Peyer's patch (tissue), 4 donors: ENCODE measurements around the gene RPS4Y1. TPM values are rescaled to one million over a fixed set of nuclear protein-coding genes. Genes with fewer than 3 reads are reported as not detected.
"Not testable (repeated sequence)": the region's sequence is repeated elsewhere in the genome, so short reads cannot be mapped to it uniquely, and the experiment has no call there.

Experiments
- DNase-seq, 3 donors: peaks; one replicate each; pipeline ENCODE4 v3.0.0-alpha.2; 2017 to 2019
- H3K27ac ChIP-seq, 4 donors: fragments of 200-600 bp; sonication (generic); one replicate each; pipeline ENCODE4 v1.5.1; 2016 to 2019
- H3K27me3 ChIP-seq, 2 donors: fragments of 200-600 bp; sonication (generic); one replicate each; pipeline ENCODE4 v1.5.1; 2019
- H3K36me3 ChIP-seq, 3 donors: fragments of 200-600 bp; sonication (generic); one replicate each; pipeline ENCODE4 v1.5.1; 2016 to 2019
- H3K4me1 ChIP-seq, 4 donors: fragments of 200-600 bp; sonication (generic); one replicate each; pipeline ENCODE4 v1.5.1; 2016 to 2019
- H3K4me3 ChIP-seq, 4 donors: fragments of 200-600 bp; sonication (generic); 1 replicate in 3 of 4; 2 replicates in 1 of 4; pipeline ENCODE4 v1.5.1; 2016 to 2019; ENCODE audit warnings: mild to moderate bottlenecking in 1 of 4
- H3K9me3 ChIP-seq, 4 donors: fragments of 200-600 bp; sonication (generic); one replicate each; pipeline ENCODE4 v1.5.1; 2016 to 2019; ENCODE audit warnings: mild to moderate bottlenecking in 1 of 4
- CTCF ChIP-seq, 6 experiments: fragments of 450-650 bp in 4 of 6; fragments of 200-600 bp in 2 of 6; sonication (generic) in 1 of 6; IDR thresholded peaks; one replicate each; pipeline ENCODE4 v1.5.1; 2017 to 2019; ENCODE audit warnings: antibody characterized with exemption in 6 of 6, mild to moderate bottlenecking in 3 of 6, moderate library complexity in 1 of 6
- POLR2A ChIP-seq, 2 donors: fragments of 450-650 bp; IDR thresholded peaks; one replicate each; pipeline ENCODE4 v1.5.1; 2017; ENCODE audit warnings: antibody characterized with exemption in 2 of 2, mild to moderate bottlenecking in 2 of 2, moderate library complexity in 2 of 2
- total RNA-seq, 4 donors: library from RNA; depleted of rRNA; stranded (reverse); fragments of >200 nt; gene quantifications; one replicate each; pipeline ENCODE4 v1.1.0, GENCODE V29; 2016

The RPS4Y1 gene
- total RNA-seq, 4 donors from 2014 or later = 95.1 to 117 TPM; not detected in 2

GRCh38 chrY:2860511-2860910, 19.1 kb downstream of the RPS4Y1 start:
- no peak overlapping the region for H3K4me3 ChIP-seq
- peaks cover 0 to 19% (median 0%) of the 10 kb centered on the region in 3 donors for H3K36me3 ChIP-seq
- TF ChIP-seq CTCF (IDR thresholded peaks at IDR 0.05) = no peak
- TF ChIP-seq POLR2A (IDR thresholded peaks at IDR 0.05) = no peak
- no peak for DNase-seq
- no peak overlapping the region for H3K27ac ChIP-seq
- H3K4me1 ChIP-seq = no peaks in the 10 kb centered on the region
- no peaks in the 10 kb centered on the region for H3K9me3 ChIP-seq
- H3K27me3 ChIP-seq = no peaks in the 10 kb centered on the region

- no peak for DNase-seq
- Histone ChIP-seq H3K27ac (no peak overlapping the region), H3K4me3 (no peak overlapping the region), H3K4me1 (no peaks in the 10 kb centered on the region), H3K27me3 (no peaks in the 10 kb centered on the region), H3K36me3 (peaks cover 0 to 17% (median 0%) of the 10 kb centered on the region in 3 donors), H3K9me3 (no peaks in the 10 kb centered on the region)
- TF ChIP-seq POLR2A (IDR thresholded peaks at IDR 0.05) = no peak
- TF ChIP-seq CTCF (IDR thresholded peaks at IDR 0.05) = no peak
Observed at GRCh38 chrY:2866581-2866980, 25.2 kb downstream of the RPS4Y1 start.

GRCh38 chrY:2867469-2867868, 26.1 kb downstream of the RPS4Y1 start:
- TF ChIP-seq CTCF (IDR thresholded peaks at IDR 0.05) (no peak), POLR2A (IDR thresholded peaks at IDR 0.05) (no peak)
- Histone ChIP-seq H3K36me3 (peaks cover 0 to 17% (median 0%) of the 10 kb centered on the region in 3 donors), H3K27ac (no peak overlapping the region), H3K4me3 (no peak overlapping the region), H3K9me3 (no peaks in the 10 kb centered on the region), H3K4me1 (no peaks in the 10 kb centered on the region), H3K27me3 (no peaks in the 10 kb centered on the region)
- DNase-seq = no peak

- H3K9me3 ChIP-seq = no peaks in the 10 kb centered on the region
- H3K4me3 ChIP-seq = no peak overlapping the region
- H3K36me3 ChIP-seq = peaks cover 0 to 17% (median 0%) of the 10 kb centered on the region in 3 donors
- TF ChIP-seq CTCF (IDR thresholded peaks at IDR 0.05) (no peak), POLR2A (IDR thresholded peaks at IDR 0.05) (no peak)
- no peak overlapping the region for H3K27ac ChIP-seq
- H3K27me3 ChIP-seq = no peaks in the 10 kb centered on the region
- no peak for DNase-seq
- H3K4me1 ChIP-seq = no peaks in the 10 kb centered on the region
Observed at GRCh38 chrY:2868035-2868607, 26.7 kb downstream of the RPS4Y1 start.

GRCh38 chrY:2872234-2872633, 30.8 kb downstream of the RPS4Y1 start:
- H3K9me3 ChIP-seq, H3K36me3 ChIP-seq, H3K27me3 ChIP-seq, H3K4me3 ChIP-seq, H3K4me1 ChIP-seq, H3K27ac ChIP-seq, DNase-seq: not testable (repeated sequence)

DNA sequence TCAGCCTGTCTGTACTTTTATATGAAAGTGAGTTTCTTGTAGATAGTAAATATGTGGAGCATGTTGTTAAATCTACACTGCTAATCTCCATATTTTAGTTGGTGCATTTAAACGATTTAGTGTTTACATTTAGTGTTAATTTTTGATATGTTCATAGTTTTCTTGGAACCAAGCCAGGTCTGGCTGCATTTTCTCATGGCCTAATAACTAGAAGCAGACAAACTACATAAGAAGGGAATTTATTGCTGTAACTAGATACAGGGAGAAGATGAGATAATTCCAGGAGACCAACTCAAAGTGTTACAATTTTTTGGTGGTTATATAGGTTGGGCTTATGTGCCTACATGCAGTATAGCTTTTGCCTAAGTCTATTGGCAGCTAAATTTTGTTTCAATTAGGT, 32.8 kb downstream of the RPS4Y1 start:
- no peaks in the 10 kb centered on the region for H3K9me3 ChIP-seq
- no peak for DNase-seq
- no peaks in the 10 kb centered on the region for H3K36me3 ChIP-seq
- H3K4me1 ChIP-seq = no peaks in the 10 kb centered on the region
- H3K27ac ChIP-seq = no peak overlapping the region
- H3K27me3 ChIP-seq = no peaks in the 10 kb centered on the region
- no peak for TF ChIP-seq CTCF (IDR thresholded peaks at IDR 0.05)
- no peak for TF ChIP-seq POLR2A (IDR thresholded peaks at IDR 0.05)
- H3K4me3 ChIP-seq = no peak overlapping the region
